ENCODE results near the gene NTF3. TPM values are rescaled to one million over a fixed set of nuclear protein-coding genes. Genes with fewer than 3 reads are reported as not detected.

NTF3 gene
- total RNA-seq, 1 experiment from 2014 or later: 9.4 TPM

GRCh38 chr12:5456906-5457305 lies 25.0 kb downstream of the NTF3 start:
- peak; percentile 63 for DNase-seq (ENCODE audit: low read depth)

- no peak for DNase-seq (ENCODE audit: low read depth)
Observed at GRCh38 chr12:5458229-5459050, 26.5 kb downstream of the NTF3 start.

GRCh38 chr12:5459051-5459782 lies 27.3 kb downstream of the NTF3 start:
- DNase-seq (ENCODE audit: low read depth): no peak

GRCh38 chr12:5460817-5461216 lies 28.9 kb downstream of the NTF3 start:
- no peak for DNase-seq (ENCODE audit: low read depth)

- no peak for DNase-seq (ENCODE audit: low read depth)
Observed at GRCh38 chr12:5461966-5462365, 30.1 kb downstream of the NTF3 start.

GRCh38 chr12:5464096-5464495 lies 32.2 kb downstream of the NTF3 start:
- no peak for DNase-seq (ENCODE audit: low read depth)

- no peak for DNase-seq (ENCODE audit: low read depth)
Observed at GRCh38 chr12:5465384-5465783, 33.5 kb downstream of the NTF3 start.

- DNase-seq (ENCODE audit: low read depth): no peak
Observed at GRCh38 chr12:5466521-5466960, 34.6 kb downstream of the NTF3 start.

GRCh38 chr12:5467931-5468330 lies 36.0 kb downstream of the NTF3 start:
- peak; percentile 31 for DNase-seq (ENCODE audit: low read depth)

GRCh38 chr12:5470221-5470620 lies 38.3 kb downstream of the NTF3 start:
- DNase-seq (ENCODE audit: low read depth): no peak

GRCh38 chr12:5470703-5471102 lies 38.8 kb downstream of the NTF3 start:
- DNase-seq (ENCODE audit: low read depth): no peak

GRCh38 chr12:5473076-5473782 lies 41.3 kb downstream of the NTF3 start:
- DNase-seq (ENCODE audit: low read depth): no peak

- no peak for DNase-seq (ENCODE audit: low read depth)
Observed at GRCh38 chr12:5473783-5474116, 41.8 kb downstream of the NTF3 start.

- DNase-seq (ENCODE audit: low read depth): peak; percentile 74
Observed at GRCh38 chr12:5476356-5476755, 44.4 kb downstream of the NTF3 start.

- DNase-seq (ENCODE audit: low read depth): no peak
Observed at GRCh38 chr12:5478081-5478706, 46.3 kb downstream of the NTF3 start.

- no peak for DNase-seq (ENCODE audit: low read depth)
Observed at GRCh38 chr12:5479761-5480160, 47.9 kb downstream of the NTF3 start.

- DNase-seq (ENCODE audit: low read depth): peak; percentile 64
Observed at GRCh38 chr12:5480218-5480937, 48.5 kb downstream of the NTF3 start.

GRCh38 chr12:5480938-5481303 lies 49.0 kb downstream of the NTF3 start:
- no peak for DNase-seq (ENCODE audit: low read depth)

- DNase-seq (ENCODE audit: low read depth): no peak
Observed at GRCh38 chr12:5481645-5482044, 49.7 kb downstream of the NTF3 start.

GRCh38 chr12:5484426-5484825 lies 52.5 kb downstream of the NTF3 start:
- DNase-seq (ENCODE audit: low read depth): no peak

- no peak for DNase-seq (ENCODE audit: low read depth)
Observed at GRCh38 chr12:5485454-5485853, 53.5 kb downstream of the NTF3 start.

- peak; percentile 53 for DNase-seq (ENCODE audit: low read depth)
Observed at GRCh38 chr12:5487076-5487475, 55.2 kb downstream of the NTF3 start.
